Activated CD8-positive, alpha-beta T cell treated with anti-CD3 and anti-CD28 coated beads for 36 hours (primary cell): ENCODE results near the gene TAX1BP1. TPM values are rescaled to one million over a fixed set of nuclear protein-coding genes. Genes with fewer than 3 reads are reported as not detected.

Experiments
- ATAC-seq: fragments of 200-7000 bp; cut with Tn5 transposase; one replicate; pipeline ENCODE4 v1.10.0; 2021; ENCODE audit warnings: mild to moderate bottlenecking, moderate library complexity
- CTCF ChIA-PET: fragments of 350-600 bp; sonication (Branson Sonifier 250); formaldehyde crosslinking; loops from one replicate; lab custom pipeline; 2021; ENCODE audit warnings: antibody characterized with exemption; lab: Charles Lee
- POLR2A ChIA-PET: fragments of 350-600 bp; sonication (Branson Sonifier 250); formaldehyde crosslinking; loops from one replicate; lab custom pipeline; 2021; ENCODE audit warnings: antibody characterized with exemption; lab: Charles Lee
- DNase-seq: peaks from one replicate; pipeline ENCODE4 v3.0.0-alpha.2; 2020
- H3K27ac Mint-ChIP-seq: one replicate; pipeline ENCODE4 v1.8.0; 2021; ENCODE audit warnings: mild to moderate bottlenecking, mixed read lengths
- H3K27me3 Mint-ChIP-seq: one replicate; pipeline ENCODE4 v1.8.0; 2021; ENCODE audit warnings: mixed read lengths
- H3K36me3 Mint-ChIP-seq: one replicate; pipeline ENCODE4 v1.8.0; 2021; ENCODE audit warnings: low read depth, mixed read lengths
- H3K4me1 Mint-ChIP-seq: one replicate; pipeline ENCODE4 v1.8.0; 2021; ENCODE audit warnings: low read depth, mixed read lengths
- H3K4me3 Mint-ChIP-seq: one replicate; pipeline ENCODE4 v1.8.0; 2021; ENCODE audit warnings: mild to moderate bottlenecking, moderate library complexity, mixed read lengths
- H3K9me3 Mint-ChIP-seq: one replicate; pipeline ENCODE4 v1.8.0; 2021; ENCODE audit warnings: mixed read lengths
- intact Hi-C: fragments of 100-400 bp; cut with micrococcal nuclease; formaldehyde crosslinking; loops from one replicate; pipeline ENCODE4 v1.10.0; 2022
- total RNA-seq, 2 experiments: library from RNA; stranded (reverse); gene quantifications; one replicate each; pipeline ENCODE4 v1.2.3, GENCODE V29; 2021
- TF ChIP-seq, protein P1 (sequence below): fragments of 200-600 bp; IDR thresholded peaks from one replicate; pipeline ENCODE4 v1.8.0; 2022; ENCODE audit warnings: antibody characterized with exemption, mild to moderate bottlenecking

Gene TAX1BP1
- total RNA-seq, 2 experiments from 2014 or later: 90.5 to 94.6 TPM

DNA sequence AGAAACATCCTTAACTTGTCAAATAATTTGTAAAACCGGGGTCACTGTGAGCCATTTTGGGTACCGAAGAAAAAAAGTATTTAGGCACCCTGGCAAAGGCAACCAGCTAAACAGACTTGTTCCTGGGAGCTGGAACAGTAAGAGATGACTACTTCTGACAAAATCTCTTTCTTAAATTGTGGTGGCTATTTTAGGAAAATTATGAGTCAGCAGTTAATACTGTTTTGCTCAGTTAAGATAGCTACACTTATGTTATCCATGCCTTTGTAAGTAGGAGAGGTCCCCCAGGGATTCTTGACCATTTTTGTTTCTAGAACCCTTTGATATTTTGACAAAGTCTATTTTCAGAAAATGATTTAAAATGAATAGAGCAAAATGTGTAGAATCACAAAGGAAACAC lies 68.7 kb downstream of the TAX1BP1 start:
- Mint-ChIP-seq H3K27ac (no peak overlapping the region), H3K4me1 (peaks cover 5% of the 10 kb centered on the region), H3K27me3 (no peaks in the 10 kb centered on the region), H3K4me3 (no peak overlapping the region), H3K36me3 (peaks cover 6% of the 10 kb centered on the region), H3K9me3 (no peaks in the 10 kb centered on the region)
- TF ChIP-seq, protein P1, sequence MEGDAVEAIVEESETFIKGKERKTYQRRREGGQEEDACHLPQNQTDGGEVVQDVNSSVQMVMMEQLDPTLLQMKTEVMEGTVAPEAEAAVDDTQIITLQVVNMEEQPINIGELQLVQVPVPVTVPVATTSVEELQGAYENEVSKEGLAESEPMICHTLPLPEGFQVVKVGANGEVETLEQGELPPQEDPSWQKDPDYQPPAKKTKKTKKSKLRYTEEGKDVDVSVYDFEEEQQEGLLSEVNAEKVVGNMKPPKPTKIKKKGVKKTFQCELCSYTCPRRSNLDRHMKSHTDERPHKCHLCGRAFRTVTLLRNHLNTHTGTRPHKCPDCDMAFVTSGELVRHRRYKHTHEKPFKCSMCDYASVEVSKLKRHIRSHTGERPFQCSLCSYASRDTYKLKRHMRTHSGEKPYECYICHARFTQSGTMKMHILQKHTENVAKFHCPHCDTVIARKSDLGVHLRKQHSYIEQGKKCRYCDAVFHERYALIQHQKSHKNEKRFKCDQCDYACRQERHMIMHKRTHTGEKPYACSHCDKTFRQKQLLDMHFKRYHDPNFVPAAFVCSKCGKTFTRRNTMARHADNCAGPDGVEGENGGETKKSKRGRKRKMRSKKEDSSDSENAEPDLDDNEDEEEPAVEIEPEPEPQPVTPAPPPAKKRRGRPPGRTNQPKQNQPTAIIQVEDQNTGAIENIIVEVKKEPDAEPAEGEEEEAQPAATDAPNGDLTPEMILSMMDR: no peak
- intact Hi-C loops: no loop called here
- ChIA-PET CTCF (interaction anchor here (1.1 kb wide), 1 partner anchor 212 kb away, joined by 3 read pairs; no protein-coding TSS in a partner anchor), POLR2A (no interaction called here)
- no peak for ATAC-seq
- DNase-seq: no peak

DNA sequence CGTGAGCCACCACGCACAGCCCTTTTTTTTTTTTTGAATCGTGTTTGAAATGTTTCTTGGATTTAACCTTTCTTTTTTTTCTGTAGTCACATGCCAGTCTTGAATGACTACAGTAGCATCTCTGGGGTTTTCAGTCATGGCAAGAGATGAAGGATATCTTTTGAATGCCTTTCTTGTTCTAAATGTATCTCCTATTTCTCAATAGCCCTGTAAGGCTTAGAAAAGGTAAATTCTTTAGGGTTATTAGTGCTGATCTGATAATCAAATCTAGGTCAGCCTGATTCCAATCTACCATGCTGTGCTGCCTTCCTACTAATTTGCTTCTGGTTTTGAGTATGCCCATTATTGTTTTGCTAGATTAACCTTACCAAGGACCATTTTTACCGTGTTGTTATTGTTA lies 70.2 kb downstream of the TAX1BP1 start:
- Mint-ChIP-seq H3K4me3 (no peak overlapping the region), H3K36me3 (peaks cover 13% of the 10 kb centered on the region), H3K9me3 (no peaks in the 10 kb centered on the region), H3K27ac (no peak overlapping the region), H3K4me1 (peaks cover 5% of the 10 kb centered on the region), H3K27me3 (no peaks in the 10 kb centered on the region)
- no peak for ATAC-seq
- CTCF ChIA-PET: no interaction called here
- TF ChIP-seq, protein P1: no peak
- intact Hi-C loops: no loop called here
- DNase-seq: no peak
- POLR2A ChIA-PET: no interaction called here

DNA sequence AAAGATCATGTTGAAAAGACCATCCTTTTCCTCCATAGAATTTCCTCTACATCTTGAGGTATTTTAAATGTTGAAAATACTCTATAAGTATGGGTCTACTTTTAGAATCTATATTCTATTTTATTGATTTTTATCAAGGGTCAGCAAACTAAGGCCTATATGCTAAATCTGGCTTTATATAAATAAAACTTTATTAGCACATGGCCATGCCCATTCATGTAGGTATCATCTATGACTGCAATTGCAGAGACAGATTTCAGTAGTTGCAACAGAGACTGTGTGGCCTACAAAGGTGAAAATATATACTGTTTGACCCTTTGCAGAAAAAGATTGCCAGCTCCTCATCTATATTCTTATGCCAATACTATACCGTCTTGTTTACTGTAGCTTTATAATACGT lies 72.7 kb downstream of the TAX1BP1 start:
- DNase-seq (no peak), ATAC-seq (no peak)
- POLR2A ChIA-PET: no interaction called here
- peaks cover 13% of the 10 kb centered on the region for H3K36me3 Mint-ChIP-seq
- H3K4me1 Mint-ChIP-seq: peaks cover 5% of the 10 kb centered on the region
- TF ChIP-seq, protein P1: no peak
- H3K27me3 Mint-ChIP-seq: no peaks in the 10 kb centered on the region
- intact Hi-C loops: no loop called here
- CTCF ChIA-PET: no interaction called here
- H3K27ac Mint-ChIP-seq: no peak overlapping the region
- H3K4me3 Mint-ChIP-seq: no peak overlapping the region
- no peaks in the 10 kb centered on the region for H3K9me3 Mint-ChIP-seq

DNA sequence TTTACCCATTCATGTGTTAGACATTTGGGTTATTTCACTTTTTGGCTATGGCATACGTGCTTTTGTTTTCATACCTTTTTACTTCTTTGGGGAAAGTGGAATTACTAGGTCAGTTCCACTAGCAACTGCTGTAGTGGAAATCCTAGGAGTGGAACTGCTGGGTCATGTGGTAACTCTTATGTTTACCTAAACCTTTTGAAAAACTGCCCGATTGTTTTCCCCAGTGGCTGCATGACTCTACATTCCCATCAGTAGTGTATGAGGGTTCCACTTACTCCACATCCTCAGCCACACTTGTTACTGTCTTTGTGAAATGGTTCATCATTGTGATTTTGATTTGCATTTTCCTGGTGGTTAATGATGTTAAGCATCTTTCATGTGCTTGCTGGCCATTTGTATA lies 82.3 kb downstream of the TAX1BP1 start:
- CTCF ChIA-PET: no interaction called here
- Mint-ChIP-seq H3K27me3 (no peaks in the 10 kb centered on the region), H3K27ac (no peak overlapping the region), H3K36me3 (peaks cover 22% of the 10 kb centered on the region), H3K4me3 (no peak overlapping the region), H3K4me1 (no peaks in the 10 kb centered on the region), H3K9me3 (no peaks in the 10 kb centered on the region)
- POLR2A ChIA-PET: no interaction called here
- DNase-seq (no peak), ATAC-seq (no peak)
- intact Hi-C loops: no loop called here
- TF ChIP-seq, protein P1: no peak

DNA sequence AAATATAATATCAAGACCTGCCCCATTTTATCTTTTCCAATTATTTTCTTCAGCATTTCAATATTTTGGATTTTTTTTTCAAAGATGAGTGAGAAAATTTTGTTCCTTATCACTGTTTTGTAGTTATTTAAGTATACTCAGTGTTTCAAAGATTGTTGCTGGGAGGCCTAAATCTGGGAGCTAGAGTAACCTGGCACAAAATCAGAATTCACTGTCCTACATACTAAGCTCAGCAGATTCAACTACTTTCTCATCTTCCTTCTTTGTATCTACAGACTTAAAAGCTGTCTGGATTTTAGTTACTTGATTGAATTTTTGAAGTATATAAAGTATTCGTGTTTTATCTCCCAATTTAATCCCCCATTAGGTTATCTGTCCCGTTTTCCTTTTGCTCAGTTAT lies 85.9 kb downstream of the TAX1BP1 start:
- Mint-ChIP-seq H3K36me3 (peaks cover 7% of the 10 kb centered on the region), H3K27me3 (no peaks in the 10 kb centered on the region), H3K9me3 (no peaks in the 10 kb centered on the region), H3K4me1 (no peaks in the 10 kb centered on the region), H3K27ac (no peak overlapping the region), H3K4me3 (no peak overlapping the region)
- DNase-seq (no peak), ATAC-seq (no peak)
- ChIA-PET POLR2A (no interaction called here), CTCF (interaction anchor here (1.5 kb wide), 2 partner anchors 13 to 194 kb away, joined by 3 to 4 read pairs; no protein-coding TSS in a partner anchor)
- TF ChIP-seq, protein P1: no peak
- intact Hi-C loops: no loop called here
